Chondrocyte (in vitro differentiated cells): Measurements from ENCODE around the gene ADAT1. TPM values are rescaled to one million over a fixed set of nuclear protein-coding genes. Genes with fewer than 3 reads are reported as not detected.

Experiments
- DNase-seq: peaks from one replicate; pipeline ENCODE4 v3.0.0; 2021; ENCODE audit warnings: mixed read lengths, low spot score
- H3K27ac Mint-ChIP-seq: one replicate; pipeline ENCODE4 v1.8.0; 2021; ENCODE audit warnings: mild to moderate bottlenecking, moderate library complexity, mixed read lengths; ENCODE audit not compliant: unreplicated experiment
- H3K27me3 Mint-ChIP-seq: 2 replicates; pipeline ENCODE4 v1.8.0; 2021; ENCODE audit warnings: low read depth, mixed read lengths
- H3K36me3 Mint-ChIP-seq: 2 replicates; pipeline ENCODE4 v1.8.0; 2021; ENCODE audit warnings: low read depth, mixed read lengths
- H3K4me1 Mint-ChIP-seq: 2 replicates; pipeline ENCODE4 v1.8.0; 2021; ENCODE audit warnings: low read depth, mild to moderate bottlenecking, mixed read lengths
- H3K4me3 Mint-ChIP-seq: one replicate; pipeline ENCODE4 v1.8.0; 2021; ENCODE audit warnings: mild to moderate bottlenecking, moderate library complexity, mixed read lengths; ENCODE audit not compliant: unreplicated experiment
- H3K9me3 Mint-ChIP-seq: 2 replicates; pipeline ENCODE4 v1.8.0; 2021; ENCODE audit warnings: low read depth, mixed read lengths
- total RNA-seq: library from RNA; stranded (reverse); gene quantifications from 3 replicates; pipeline ENCODE4 v1.2.1, GENCODE V29; 2021
- TF ChIP-seq, protein P1 (sequence below): fragments of 200-600 bp; sonication (generic); IDR thresholded peaks from 2 replicates; pipeline ENCODE4 v1.5.0; 2021; ENCODE audit warnings: antibody characterized with exemption, mild to moderate bottlenecking, moderate library complexity

Gene ADAT1
- total RNA-seq, 1 donor from 2014 or later, result 49.3 TPM

DNA sequence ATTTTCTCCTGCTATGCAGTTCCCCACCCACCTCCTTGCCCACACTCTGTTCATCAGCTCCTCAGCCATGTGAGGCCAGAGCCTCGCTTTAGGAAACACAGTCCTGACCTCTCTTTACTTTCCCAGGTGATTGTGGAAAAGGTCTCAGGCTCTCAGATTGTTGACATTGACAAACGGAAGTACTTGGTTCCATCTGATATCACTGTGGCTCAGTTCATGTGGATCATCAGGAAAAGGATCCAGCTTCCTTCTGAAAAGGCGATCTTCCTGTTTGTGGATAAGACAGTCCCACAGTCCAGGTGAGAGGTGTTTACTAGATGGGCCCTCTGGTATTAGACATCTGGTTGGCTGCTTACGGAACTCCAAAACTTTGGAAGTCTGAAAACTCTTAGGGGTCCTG is 55.2 kb downstream of the ADAT1 start:
- Mint-ChIP-seq H3K4me3 (peak overlapping the region; percentile 99), H3K9me3 (no peaks in the 10 kb centered on the region), H3K27ac (no peak overlapping the region), H3K36me3 (peaks cover 5% of the 10 kb centered on the region), H3K4me1 (peaks cover 23% of the 10 kb centered on the region), H3K27me3 (peaks cover 6% of the 10 kb centered on the region)
- DNase-seq, result no peak
- TF ChIP-seq, protein P1, sequence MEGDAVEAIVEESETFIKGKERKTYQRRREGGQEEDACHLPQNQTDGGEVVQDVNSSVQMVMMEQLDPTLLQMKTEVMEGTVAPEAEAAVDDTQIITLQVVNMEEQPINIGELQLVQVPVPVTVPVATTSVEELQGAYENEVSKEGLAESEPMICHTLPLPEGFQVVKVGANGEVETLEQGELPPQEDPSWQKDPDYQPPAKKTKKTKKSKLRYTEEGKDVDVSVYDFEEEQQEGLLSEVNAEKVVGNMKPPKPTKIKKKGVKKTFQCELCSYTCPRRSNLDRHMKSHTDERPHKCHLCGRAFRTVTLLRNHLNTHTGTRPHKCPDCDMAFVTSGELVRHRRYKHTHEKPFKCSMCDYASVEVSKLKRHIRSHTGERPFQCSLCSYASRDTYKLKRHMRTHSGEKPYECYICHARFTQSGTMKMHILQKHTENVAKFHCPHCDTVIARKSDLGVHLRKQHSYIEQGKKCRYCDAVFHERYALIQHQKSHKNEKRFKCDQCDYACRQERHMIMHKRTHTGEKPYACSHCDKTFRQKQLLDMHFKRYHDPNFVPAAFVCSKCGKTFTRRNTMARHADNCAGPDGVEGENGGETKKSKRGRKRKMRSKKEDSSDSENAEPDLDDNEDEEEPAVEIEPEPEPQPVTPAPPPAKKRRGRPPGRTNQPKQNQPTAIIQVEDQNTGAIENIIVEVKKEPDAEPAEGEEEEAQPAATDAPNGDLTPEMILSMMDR, result no peak

DNA sequence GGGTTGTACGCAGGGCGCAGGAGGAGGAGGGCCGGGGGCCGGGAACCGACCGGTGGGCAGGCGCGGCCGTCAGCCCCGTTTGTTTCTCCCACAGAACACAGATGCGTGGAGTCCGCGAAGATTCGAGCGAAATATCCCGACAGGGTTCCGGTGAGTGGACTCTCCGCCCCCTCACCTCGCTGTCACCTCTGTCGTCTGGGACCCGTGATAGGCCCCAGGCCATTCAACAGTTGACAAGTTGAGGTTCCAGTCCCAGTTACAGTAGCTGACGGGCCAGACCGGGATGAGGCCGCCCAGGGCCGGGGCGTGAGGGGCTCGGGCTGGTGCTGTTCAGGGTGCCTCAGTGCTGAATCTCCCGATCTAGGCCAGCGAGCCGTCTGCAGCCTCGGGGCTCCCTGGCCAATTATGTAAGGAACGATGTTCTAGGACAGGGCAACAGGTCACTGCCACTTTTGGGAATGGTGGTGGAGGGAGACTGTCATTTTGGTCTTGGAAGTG is 56.3 kb downstream of the ADAT1 start:
- Mint-ChIP-seq H3K4me1 (peaks cover 23% of the 10 kb centered on the region), H3K36me3 (peaks cover 3% of the 10 kb centered on the region), H3K27me3 (peaks cover 6% of the 10 kb centered on the region), H3K9me3 (no peaks in the 10 kb centered on the region), H3K27ac (peak overlapping the region; percentile 71), H3K4me3 (peak overlapping the region; percentile 99)
- TF ChIP-seq, protein P1, result no peak
- peak; percentile 49 for DNase-seq

DNA sequence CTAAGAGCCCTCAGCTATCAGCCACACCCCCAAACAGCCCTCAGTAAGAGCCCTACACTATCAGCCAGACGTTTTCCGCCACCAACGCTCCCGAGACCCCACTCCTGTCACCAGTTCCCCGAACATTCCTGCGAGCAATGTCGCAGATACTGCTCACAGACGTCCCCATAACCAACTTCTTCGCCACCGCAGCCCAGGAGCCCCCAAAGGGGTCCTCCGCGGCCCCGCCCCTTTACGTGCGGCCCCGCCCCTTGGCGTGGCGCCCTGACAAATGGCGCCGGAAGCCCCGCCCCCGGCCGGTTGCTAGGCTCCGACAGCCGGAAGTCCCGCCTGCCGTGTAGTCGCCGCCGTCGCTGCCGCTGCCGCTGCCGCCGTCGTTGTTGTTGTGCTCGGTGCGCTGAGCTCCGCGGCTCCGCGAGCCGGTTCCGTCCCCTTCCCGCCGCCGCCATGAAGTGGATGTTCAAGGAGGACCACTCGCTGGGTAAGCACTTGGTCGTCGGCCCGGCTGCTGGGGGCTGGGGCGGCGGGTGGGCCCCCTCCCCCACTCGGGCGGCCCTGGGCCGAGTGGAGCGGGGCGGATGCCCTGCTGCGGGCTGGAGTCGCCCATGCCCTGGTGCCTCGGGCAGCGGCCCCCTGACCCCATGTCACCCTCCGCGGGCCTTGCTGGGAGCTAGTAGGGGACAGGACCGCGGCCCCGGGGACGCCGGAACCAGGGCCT is 56.9 kb downstream of the ADAT1 start, which contains the start of gene GABARAPL2:
GABARAPL2 (plus strand) TSS at position 340 of the 718 bp plus-strand sequence; CDS start at position 448, 108 bp downstream.
- peak within 1 kb of the TSS; percentile 99 for H3K4me3 Mint-ChIP-seq
- H3K27me3 Mint-ChIP-seq, result peaks cover 6% of the 10 kb centered on the region
- peaks cover 23% of the 10 kb centered on the region for H3K4me1 Mint-ChIP-seq
- peak within 1 kb of the TSS; percentile 92 for H3K27ac Mint-ChIP-seq
- DNase-seq, result peak; percentile 95
- no peaks in the 10 kb centered on the region for H3K9me3 Mint-ChIP-seq
- H3K36me3 Mint-ChIP-seq, result peaks cover under 1% of the 10 kb centered on the region
- TF ChIP-seq, protein P1, result no peak

DNA sequence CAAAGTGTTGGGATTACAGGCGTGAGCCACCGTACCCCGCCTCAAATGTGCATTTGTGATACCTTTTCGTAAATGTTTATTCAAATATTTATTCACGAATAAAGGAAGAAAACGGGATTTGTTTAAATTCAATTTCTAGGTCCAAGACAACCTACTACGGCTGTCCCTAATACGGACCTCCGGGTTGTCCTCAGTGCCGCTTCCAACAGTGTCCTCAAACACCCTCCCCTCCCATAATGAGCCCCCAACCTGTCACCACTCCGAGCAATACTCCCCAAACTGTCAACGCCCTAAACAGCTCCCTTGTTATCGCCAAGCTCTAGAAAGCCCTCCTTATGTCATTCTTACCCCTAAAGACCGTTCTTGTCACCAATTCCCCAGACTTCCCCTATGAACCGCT is 57.4 kb downstream of the ADAT1 start:
- peaks cover 23% of the 10 kb centered on the region for H3K4me1 Mint-ChIP-seq
- TF ChIP-seq, protein P1, result no peak
- no peaks in the 10 kb centered on the region for H3K36me3 Mint-ChIP-seq
- peak; percentile 4 for DNase-seq
- H3K27ac Mint-ChIP-seq, result peak overlapping the region; percentile 92
- no peaks in the 10 kb centered on the region for H3K9me3 Mint-ChIP-seq
- H3K27me3 Mint-ChIP-seq, result peaks cover 6% of the 10 kb centered on the region
- peak overlapping the region; percentile 99 for H3K4me3 Mint-ChIP-seq

DNA sequence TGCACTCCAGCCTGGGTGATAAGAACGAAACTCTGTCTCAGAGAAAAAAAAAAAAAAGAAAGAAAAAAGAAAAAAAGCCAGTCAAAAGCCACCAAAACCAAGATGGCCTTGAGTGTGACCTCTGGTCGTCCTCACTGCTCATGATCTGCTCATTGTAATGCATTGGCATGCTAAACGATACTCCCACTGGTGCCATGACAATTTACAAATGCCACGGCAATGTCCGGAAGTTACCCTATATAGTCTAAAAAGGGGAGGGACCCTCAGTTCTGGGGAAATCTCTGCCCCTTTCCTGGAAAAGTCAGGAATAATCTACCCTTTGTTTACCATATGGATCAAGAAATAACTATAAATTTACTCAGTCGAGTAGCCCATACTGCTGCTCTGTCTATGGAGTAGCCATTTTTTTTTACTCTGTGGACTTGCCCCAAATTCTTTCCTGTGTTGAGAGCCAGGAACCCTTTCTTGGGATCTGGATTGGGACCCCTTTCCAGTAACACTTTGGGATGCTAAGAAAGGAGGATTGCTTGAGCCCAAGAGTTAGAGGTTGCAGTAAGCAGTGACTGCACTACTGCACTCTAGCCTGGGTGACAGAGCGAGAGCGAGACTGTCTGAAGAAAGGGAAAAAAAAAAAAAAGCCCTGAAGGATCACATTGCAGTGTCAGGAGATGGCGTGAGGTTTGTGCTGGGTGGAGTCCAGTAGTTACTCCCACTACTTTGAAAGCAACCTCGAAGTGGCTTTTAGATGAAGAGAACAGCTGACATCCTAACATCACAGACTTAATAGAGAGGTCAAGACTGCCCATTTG is 63.3 kb downstream of the ADAT1 start:
- peaks cover 6% of the 10 kb centered on the region for H3K27me3 Mint-ChIP-seq
- peak overlapping the region; percentile 35 for H3K4me3 Mint-ChIP-seq
- H3K4me1 Mint-ChIP-seq, result peaks cover 15% of the 10 kb centered on the region
- TF ChIP-seq, protein P1, result no peak
- H3K36me3 Mint-ChIP-seq, result no peaks in the 10 kb centered on the region
- H3K27ac Mint-ChIP-seq, result peak overlapping the region; percentile 76
- DNase-seq, result no peak
- H3K9me3 Mint-ChIP-seq, result no peaks in the 10 kb centered on the region
